ENCODE data around the gene ACAP2. TPM values are rescaled to one million over a fixed set of nuclear protein-coding genes. Genes with fewer than 3 reads are reported as not detected.
A peak's percentile ranks its signal among the peaks of the same experiment; 100 is the strongest.

ACAP2 gene
- polyA plus RNA-seq, 1 experiment = 50.2 TPM

DNA sequence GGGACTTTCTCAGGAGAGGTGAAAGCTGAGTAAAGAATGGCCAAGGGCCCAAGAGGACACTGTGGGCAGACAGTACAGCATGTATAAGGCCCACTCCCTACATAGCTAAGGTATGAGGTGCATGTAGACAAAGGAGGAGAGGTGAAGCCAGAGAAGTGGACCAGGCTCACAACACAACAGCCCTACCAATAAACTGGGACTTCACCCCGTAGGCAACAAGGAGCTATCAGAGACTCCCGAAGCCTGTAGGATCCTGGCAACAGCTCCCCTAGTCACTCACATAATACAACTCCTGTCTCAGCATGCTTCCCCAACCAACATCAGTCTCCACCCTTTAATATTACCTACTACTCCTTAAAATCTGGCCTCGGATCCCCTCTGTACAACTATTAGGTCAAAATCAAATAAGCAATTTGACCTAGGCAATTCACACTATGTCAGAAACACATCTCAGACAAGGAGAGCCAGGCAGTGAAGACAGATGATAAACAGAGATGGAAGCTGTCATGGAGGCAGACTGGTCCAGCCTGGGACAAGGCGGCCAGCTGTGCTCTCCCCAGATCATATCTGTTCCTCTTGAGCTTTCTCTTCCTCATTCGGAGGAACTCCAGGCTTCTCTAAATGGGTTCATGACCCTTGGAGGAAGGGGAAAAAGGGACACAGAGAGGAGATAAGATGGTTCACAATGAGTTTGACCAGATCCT, 173.3 kb downstream of the ACAP2 start:
- ChIA-PET CTCF (interaction anchor here (1.0 to 9.3 kb wide), 17 partner anchors 9 to 602 kb away, joined by 3 to 303 read pairs (median 10); partner anchors contain the start of genes LSG1 and PPP1R2), POLR2A (interaction anchor here (0.7 to 2.2 kb wide), 4 partner anchors 174 to 586 kb away, joined by 3 to 15 read pairs (median 5); partner anchors contain the start of genes ACAP2, FAM43A and PPP1R2)
- Histone ChIP-seq H3K27ac (ENCODE audit: low read depth, low read length) (no peak overlapping the region), H3K4me3 (ENCODE audit: low read depth, low read length) (peak overlapping the region; percentile 81), H3K27me3 (ENCODE audit: control insufficient read depth, insufficient read depth, low read length) (no peaks in the 10 kb centered on the region), H3K9me3 (ENCODE audit: control insufficient read depth, insufficient read depth, low read length) (no peaks in the 10 kb centered on the region; the same call in 1 of the 2 replicates)
- no peak for DNase-seq (ENCODE audit: low read depth, low spot score)
- TF ChIP-seq, protein P1, sequence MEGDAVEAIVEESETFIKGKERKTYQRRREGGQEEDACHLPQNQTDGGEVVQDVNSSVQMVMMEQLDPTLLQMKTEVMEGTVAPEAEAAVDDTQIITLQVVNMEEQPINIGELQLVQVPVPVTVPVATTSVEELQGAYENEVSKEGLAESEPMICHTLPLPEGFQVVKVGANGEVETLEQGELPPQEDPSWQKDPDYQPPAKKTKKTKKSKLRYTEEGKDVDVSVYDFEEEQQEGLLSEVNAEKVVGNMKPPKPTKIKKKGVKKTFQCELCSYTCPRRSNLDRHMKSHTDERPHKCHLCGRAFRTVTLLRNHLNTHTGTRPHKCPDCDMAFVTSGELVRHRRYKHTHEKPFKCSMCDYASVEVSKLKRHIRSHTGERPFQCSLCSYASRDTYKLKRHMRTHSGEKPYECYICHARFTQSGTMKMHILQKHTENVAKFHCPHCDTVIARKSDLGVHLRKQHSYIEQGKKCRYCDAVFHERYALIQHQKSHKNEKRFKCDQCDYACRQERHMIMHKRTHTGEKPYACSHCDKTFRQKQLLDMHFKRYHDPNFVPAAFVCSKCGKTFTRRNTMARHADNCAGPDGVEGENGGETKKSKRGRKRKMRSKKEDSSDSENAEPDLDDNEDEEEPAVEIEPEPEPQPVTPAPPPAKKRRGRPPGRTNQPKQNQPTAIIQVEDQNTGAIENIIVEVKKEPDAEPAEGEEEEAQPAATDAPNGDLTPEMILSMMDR (IDR thresholded peaks at IDR 0.05; ENCODE audit: low read depth, low read length) = no peak

GRCh38 chr3:195268576-195269309, 174.1 kb downstream of the ACAP2 start:
- CTCF ChIA-PET = interaction anchor here (0.6 to 9.3 kb wide), 8 partner anchors 57 to 598 kb away, joined by 3 to 303 read pairs (median 36); partner anchors contain the start of genes LSG1 and PPP1R2
- Histone ChIP-seq H3K27me3 (ENCODE audit: control insufficient read depth, insufficient read depth, low read length) (no peaks in the 10 kb centered on the region), H3K4me3 (ENCODE audit: low read depth, low read length) (no peak overlapping the region), H3K9me3 (ENCODE audit: control insufficient read depth, insufficient read depth, low read length) (no peaks in the 10 kb centered on the region; the same call in 1 of the 2 replicates), H3K27ac (ENCODE audit: low read depth, low read length) (no peak overlapping the region)
- no peak for DNase-seq (ENCODE audit: low read depth, low spot score)
- POLR2A ChIA-PET = no interaction called here
- TF ChIP-seq, protein P1 (IDR thresholded peaks at IDR 0.05; ENCODE audit: low read depth, low read length) = no peak

DNA sequence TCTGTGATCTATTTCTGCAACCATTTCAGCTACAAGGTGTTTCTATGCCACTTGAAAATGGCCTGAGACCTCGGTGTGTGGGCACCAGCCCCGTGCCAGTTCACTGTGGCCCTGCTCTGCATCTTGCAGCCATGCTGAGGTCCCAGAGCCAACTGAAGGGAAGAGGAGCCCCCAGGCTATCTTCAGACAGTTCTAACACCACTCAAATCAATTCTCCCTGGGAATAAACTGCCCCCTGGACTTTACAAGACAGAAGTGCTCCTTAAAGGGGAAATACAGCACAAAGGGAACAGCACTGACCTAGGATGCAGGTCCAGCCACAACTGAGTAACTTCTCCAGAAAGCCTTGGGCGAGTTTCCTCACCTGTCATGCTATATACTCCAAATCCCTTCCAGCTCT, 175.7 kb downstream of the ACAP2 start:
- Histone ChIP-seq H3K27ac (ENCODE audit: low read depth, low read length) (no peak overlapping the region), H3K4me3 (ENCODE audit: low read depth, low read length) (no peak overlapping the region), H3K27me3 (ENCODE audit: control insufficient read depth, insufficient read depth, low read length) (no peaks in the 10 kb centered on the region), H3K9me3 (ENCODE audit: control insufficient read depth, insufficient read depth, low read length) (no peaks in the 10 kb centered on the region; the same call in 1 of the 2 replicates)
- TF ChIP-seq, protein P1 (IDR thresholded peaks at IDR 0.05; ENCODE audit: low read depth, low read length) = no peak
- DNase-seq (ENCODE audit: low read depth, low spot score) = no peak
- CTCF ChIA-PET = interaction anchor here (1.0 to 1.4 kb wide), 2 partner anchors 255 to 584 kb away, joined by 4 read pairs; no protein-coding TSS in a partner anchor
- POLR2A ChIA-PET = no interaction called here

- DNase-seq (ENCODE audit: low read depth, low spot score) = no peak
- no peak overlapping the region for H3K27ac ChIP-seq (ENCODE audit: low read depth, low read length)
- TF ChIP-seq, protein P1 (IDR thresholded peaks at IDR 0.05; ENCODE audit: low read depth, low read length) = no peak
- H3K4me3 ChIP-seq (ENCODE audit: low read depth, low read length) = no peak overlapping the region
- H3K9me3 ChIP-seq (ENCODE audit: control insufficient read depth, insufficient read depth, low read length) = no peaks in the 10 kb centered on the region; the same call in 1 of the 2 replicates
- no peaks in the 10 kb centered on the region for H3K27me3 ChIP-seq (ENCODE audit: control insufficient read depth, insufficient read depth, low read length)
- CTCF ChIA-PET = interaction anchor here (1.0 to 1.4 kb wide), 2 partner anchors 256 to 584 kb away, joined by 4 read pairs; no protein-coding TSS in a partner anchor
- POLR2A ChIA-PET = no interaction called here
These were observed 176.4 kb downstream of the ACAP2 start for GRCh38 chr3:195266428-195266827.

Measured in AG04450 (cell line).